Neural progenitor cell (in vitro differentiated cells): ENCODE data around the gene FLNA.

ENCODE experiments used
- CTCF ChIP-seq: fragments of 200-600 bp; sonication (generic); IDR thresholded peaks from 2 replicates; pipeline ENCODE4 v1.5.1; 2017; ENCODE audit warnings: antibody characterized with exemption, mild to moderate bottlenecking
- EZH2 ChIP-seq: fragments of 200-600 bp; sonication (generic); IDR thresholded peaks from 2 replicates; pipeline ENCODE4 v1.6.1; 2017; ENCODE audit warnings: antibody characterized with exemption, mild to moderate bottlenecking, moderate library complexity
- EZH2phosphoT487 ChIP-seq: fragments of 200-600 bp; sonication (generic); IDR thresholded peaks from 2 replicates; pipeline ENCODE4 v1.6.1; 2017; ENCODE audit warnings: antibody characterized with exemption

GRCh38 chrX:154352012-154352401 is 22.4 kb downstream of the FLNA start:
- TF ChIP-seq CTCF, result no peak
- no peak for TF ChIP-seq EZH2
- no peak for TF ChIP-seq EZH2phosphoT487
